ENCODE data around the gene TRPM6.

GRCh38 chr9:74760031-74760700 is 127.6 kb downstream of the TRPM6 start:
- no peak for TF ChIP-seq HDGF (IDR thresholded peaks at IDR 0.05; ENCODE audit: borderline replicate concordance)
- no peak for TF ChIP-seq FOXM1 (IDR thresholded peaks at IDR 0.05; ENCODE audit: borderline replicate concordance)
- TF ChIP-seq SUZ12 (IDR thresholded peaks at IDR 0.05) = no peak
- no peak for TF ChIP-seq SP1 (IDR thresholded peaks at IDR 0.05)
- TF ChIP-seq CTBP1 (IDR thresholded peaks at IDR 0.05; ENCODE audit: borderline replicate concordance) = no peak
- no peak for TF ChIP-seq ZNF384 (IDR thresholded peaks at IDR 0.05)
- no peak for TF ChIP-seq FOXK2 (IDR thresholded peaks at IDR 0.05)

Measured in HEK293T (cell line).